Measurements from ENCODE around the gene STARD10.

STARD10 gene

DNA sequence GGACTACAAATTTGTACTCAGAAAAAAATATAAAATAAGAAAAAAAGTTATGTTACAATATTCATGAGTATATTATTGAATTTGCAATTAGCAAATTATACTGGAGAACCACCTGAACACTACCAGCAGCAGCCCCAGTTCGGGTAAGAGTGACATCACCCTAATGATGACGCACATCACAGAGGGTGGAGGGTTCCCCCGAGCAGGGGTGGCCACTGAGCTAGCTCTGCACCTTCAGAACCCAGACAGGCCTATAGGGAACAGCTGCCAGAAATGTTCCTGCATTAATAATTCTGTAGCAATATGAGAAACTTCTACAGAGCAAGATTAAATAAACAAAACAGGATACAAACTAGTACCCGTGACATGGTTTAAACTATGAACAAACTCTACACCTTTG is 24.2 kb downstream of the STARD10 start:
- Histone ChIP-seq H3K27me3 (ENCODE audit: insufficient read depth, low read length) (no peaks in the 10 kb centered on the region), H3K36me3 (ENCODE audit: insufficient read depth, low read length) (no peaks in the 10 kb centered on the region), H3K9ac (ENCODE audit: low read depth, low read length) (no peak overlapping the region), H3K9me3 (ENCODE audit: insufficient read depth, low read depth, low read length) (no peaks in the 10 kb centered on the region), H3K27ac (ENCODE audit: low read depth, low read length) (no peak overlapping the region), H3K4me3 (ENCODE audit: low read length) (no peak overlapping the region), H3K4me1 (ENCODE audit: insufficient read depth, low read length) (peaks cover 7% of the 10 kb centered on the region)
- 90% methylated on average over 4 of the region's 4 CpGs for WGBS

- H3K27me3 ChIP-seq (ENCODE audit: insufficient read depth, low read length), result no peaks in the 10 kb centered on the region
- 65% methylated on average over 3 of the region's 3 CpGs for WGBS
- no peak overlapping the region for H3K27ac ChIP-seq (ENCODE audit: low read depth, low read length)
- H3K4me1 ChIP-seq (ENCODE audit: insufficient read depth, low read length), result peaks cover 11% of the 10 kb centered on the region
- H3K4me3 ChIP-seq (ENCODE audit: low read length), result no peak overlapping the region
- H3K9me3 ChIP-seq (ENCODE audit: insufficient read depth, low read depth, low read length), result no peaks in the 10 kb centered on the region
- no peak overlapping the region for H3K9ac ChIP-seq (ENCODE audit: low read depth, low read length)
- no peaks in the 10 kb centered on the region for H3K36me3 ChIP-seq (ENCODE audit: insufficient read depth, low read length)
Observed at GRCh38 chr11:72768581-72768980, 25.3 kb downstream of the STARD10 start.

- WGBS, result 95% methylated on average over 4 of the region's 4 CpGs
Observed at GRCh38 chr11:72767203-72768062, 26.4 kb downstream of the STARD10 start.

GRCh38 chr11:72766152-72766902 is 27.5 kb downstream of the STARD10 start:
- Histone ChIP-seq H3K27ac (ENCODE audit: low read depth, low read length) (no peak overlapping the region), H3K4me1 (ENCODE audit: insufficient read depth, low read length) (peaks cover 11% of the 10 kb centered on the region), H3K9ac (ENCODE audit: low read depth, low read length) (no peak overlapping the region), H3K27me3 (ENCODE audit: insufficient read depth, low read length) (no peaks in the 10 kb centered on the region), H3K9me3 (ENCODE audit: insufficient read depth, low read depth, low read length) (no peaks in the 10 kb centered on the region), H3K4me3 (ENCODE audit: low read length) (no peak overlapping the region), H3K36me3 (ENCODE audit: insufficient read depth, low read length) (no peaks in the 10 kb centered on the region)
- WGBS, result 81% methylated on average over 12 of the region's 12 CpGs

More at GRCh38 chr11:72767203-72768062, 26.4 kb downstream of the STARD10 start:
- Histone ChIP-seq H3K9ac (ENCODE audit: low read depth, low read length) (no peak overlapping the region), H3K9me3 (ENCODE audit: insufficient read depth, low read depth, low read length) (no peaks in the 10 kb centered on the region), H3K36me3 (ENCODE audit: insufficient read depth, low read length) (no peaks in the 10 kb centered on the region), H3K4me3 (ENCODE audit: low read length) (no peak overlapping the region), H3K27me3 (ENCODE audit: insufficient read depth, low read length) (no peaks in the 10 kb centered on the region), H3K27ac (ENCODE audit: low read depth, low read length) (no peak overlapping the region), H3K4me1 (ENCODE audit: insufficient read depth, low read length) (peaks cover 11% of the 10 kb centered on the region)

GRCh38 chr11:72764503-72764902 is 29.3 kb downstream of the STARD10 start:
- H3K4me1 ChIP-seq (ENCODE audit: insufficient read depth, low read length), result peaks cover 11% of the 10 kb centered on the region
- no peaks in the 10 kb centered on the region for H3K9me3 ChIP-seq (ENCODE audit: insufficient read depth, low read depth, low read length)
- no peak overlapping the region for H3K4me3 ChIP-seq (ENCODE audit: low read length)
- H3K36me3 ChIP-seq (ENCODE audit: insufficient read depth, low read length), result no peaks in the 10 kb centered on the region
- WGBS, result 72% methylated on average over 13 of the region's 13 CpGs
- H3K9ac ChIP-seq (ENCODE audit: low read depth, low read length), result no peak overlapping the region
- no peaks in the 10 kb centered on the region for H3K27me3 ChIP-seq (ENCODE audit: insufficient read depth, low read length)
- H3K27ac ChIP-seq (ENCODE audit: low read depth, low read length), result no peak overlapping the region

DNA sequence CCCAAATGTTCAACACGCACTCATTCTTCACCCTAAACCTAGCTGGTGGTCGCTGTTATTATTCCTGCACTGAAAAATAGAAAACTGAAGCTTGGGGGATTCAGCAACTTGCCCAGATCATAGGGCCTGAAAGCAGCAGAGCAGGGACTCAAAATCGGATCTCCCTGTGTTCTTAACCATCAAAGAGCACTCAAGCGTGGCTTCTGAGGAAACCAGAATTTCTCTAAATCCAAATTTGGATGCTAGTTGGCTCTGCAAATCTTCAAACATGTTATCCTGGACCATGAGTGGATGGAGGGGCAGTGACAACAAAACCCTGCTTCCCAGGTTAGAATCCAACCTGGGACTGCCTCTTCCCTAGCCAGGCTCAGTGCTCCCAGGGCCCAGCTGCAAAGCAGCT is 30.0 kb downstream of the STARD10 start:
- no peak overlapping the region for H3K4me3 ChIP-seq (ENCODE audit: low read length)
- 96% methylated on average over 4 of the region's 4 CpGs for WGBS
- no peaks in the 10 kb centered on the region for H3K27me3 ChIP-seq (ENCODE audit: insufficient read depth, low read length)
- H3K27ac ChIP-seq (ENCODE audit: low read depth, low read length), result no peak overlapping the region
- no peaks in the 10 kb centered on the region for H3K36me3 ChIP-seq (ENCODE audit: insufficient read depth, low read length)
- peaks cover 8% of the 10 kb centered on the region for H3K4me1 ChIP-seq (ENCODE audit: insufficient read depth, low read length)
- H3K9ac ChIP-seq (ENCODE audit: low read depth, low read length), result no peak overlapping the region
- H3K9me3 ChIP-seq (ENCODE audit: insufficient read depth, low read depth, low read length), result no peaks in the 10 kb centered on the region

- Histone ChIP-seq H3K4me1 (ENCODE audit: insufficient read depth, low read length) (peaks cover 4% of the 10 kb centered on the region; the same call in 1 of the 2 replicates), H3K4me3 (ENCODE audit: low read length) (no peak overlapping the region), H3K9ac (ENCODE audit: low read depth, low read length) (no peak overlapping the region), H3K36me3 (ENCODE audit: insufficient read depth, low read length) (no peaks in the 10 kb centered on the region), H3K27ac (ENCODE audit: low read depth, low read length) (no peak overlapping the region), H3K9me3 (ENCODE audit: insufficient read depth, low read depth, low read length) (no peaks in the 10 kb centered on the region), H3K27me3 (ENCODE audit: insufficient read depth, low read length) (no peaks in the 10 kb centered on the region)
- WGBS, result 88% methylated on average over 4 of the region's 5 CpGs
Observed at GRCh38 chr11:72762641-72763304, 31.1 kb downstream of the STARD10 start.

DNA sequence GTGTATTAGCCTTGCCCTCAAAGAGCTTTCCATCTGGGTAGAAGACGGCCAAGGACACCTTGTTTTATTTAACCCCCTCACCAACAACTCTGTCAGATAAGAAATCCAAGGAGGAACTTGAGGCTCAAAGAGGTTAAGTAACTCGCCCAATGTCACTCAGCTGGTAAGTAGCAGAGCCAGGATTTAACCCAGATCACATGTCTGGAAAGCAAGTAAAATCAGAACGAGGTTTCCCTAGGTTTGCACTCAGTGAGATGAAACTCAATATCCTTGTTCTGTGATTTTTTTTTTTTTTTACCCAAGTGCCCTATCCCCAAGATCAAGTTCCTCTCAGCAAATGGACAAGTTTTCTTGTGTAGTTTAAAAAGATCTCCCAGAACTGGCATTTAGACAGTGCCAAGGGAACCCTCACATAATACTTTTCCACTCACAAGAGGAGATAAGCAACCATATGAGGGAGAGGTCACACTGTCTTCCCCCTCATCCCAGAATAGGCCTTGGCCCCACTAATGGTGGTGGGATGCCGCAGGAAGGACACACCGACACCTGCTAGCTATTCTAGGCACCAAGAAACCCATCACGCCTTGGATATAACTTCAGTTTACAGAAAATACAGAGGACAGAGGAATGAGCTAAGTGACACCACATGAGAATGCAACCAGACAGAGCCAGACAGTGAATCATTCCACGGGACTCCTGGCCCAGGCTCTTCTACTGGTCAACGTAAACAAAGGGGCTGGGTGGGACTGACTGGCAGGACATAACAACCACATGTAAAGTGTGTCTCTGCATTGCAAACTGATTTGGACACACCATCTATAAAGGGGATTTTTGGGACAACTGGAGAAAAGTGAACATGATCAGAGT is 33.1 kb downstream of the STARD10 start:
- Histone ChIP-seq H3K4me3 (ENCODE audit: low read length) (no peak overlapping the region), H3K36me3 (ENCODE audit: insufficient read depth, low read length) (no peaks in the 10 kb centered on the region), H3K27ac (ENCODE audit: low read depth, low read length) (no peak overlapping the region), H3K9me3 (ENCODE audit: insufficient read depth, low read depth, low read length) (no peaks in the 10 kb centered on the region), H3K9ac (ENCODE audit: low read depth, low read length) (no peak overlapping the region), H3K27me3 (ENCODE audit: insufficient read depth, low read length) (no peaks in the 10 kb centered on the region), H3K4me1 (ENCODE audit: insufficient read depth, low read length) (peaks cover 4% of the 10 kb centered on the region; the same call in 1 of the 2 replicates)
- WGBS, result 91% methylated on average over 8 of the region's 8 CpGs

- 86% methylated on average over 6 of the region's 8 CpGs for WGBS
- H3K27ac ChIP-seq (ENCODE audit: low read depth, low read length), result no peak overlapping the region
Observed at GRCh38 chr11:72759468-72759985, 34.3 kb downstream of the STARD10 start.

GRCh38 chr11:72758690-72759389 is 35.0 kb downstream of the STARD10 start:
- no peaks in the 10 kb centered on the region for H3K4me1 ChIP-seq (ENCODE audit: insufficient read depth, low read length)
- H3K36me3 ChIP-seq (ENCODE audit: insufficient read depth, low read length), result no peaks in the 10 kb centered on the region
- no peaks in the 10 kb centered on the region for H3K27me3 ChIP-seq (ENCODE audit: insufficient read depth, low read length)
- no peak overlapping the region for H3K9ac ChIP-seq (ENCODE audit: low read depth, low read length)
- WGBS, result 92% methylated on average over 17 of the region's 17 CpGs
- no peak overlapping the region for H3K4me3 ChIP-seq (ENCODE audit: low read length)
- H3K27ac ChIP-seq (ENCODE audit: low read depth, low read length), result no peak overlapping the region
- H3K9me3 ChIP-seq (ENCODE audit: insufficient read depth, low read depth, low read length), result no peaks in the 10 kb centered on the region

More at GRCh38 chr11:72759468-72759985, 34.3 kb downstream of the STARD10 start:
- no peak overlapping the region for H3K9ac ChIP-seq (ENCODE audit: low read depth, low read length)
- H3K27me3 ChIP-seq (ENCODE audit: insufficient read depth, low read length), result no peaks in the 10 kb centered on the region
- peaks cover 4% of the 10 kb centered on the region; the same call in 1 of the 2 replicates for H3K4me1 ChIP-seq (ENCODE audit: insufficient read depth, low read length)
- no peaks in the 10 kb centered on the region for H3K9me3 ChIP-seq (ENCODE audit: insufficient read depth, low read depth, low read length)
- H3K4me3 ChIP-seq (ENCODE audit: low read length), result no peak overlapping the region
- H3K36me3 ChIP-seq (ENCODE audit: insufficient read depth, low read length), result no peaks in the 10 kb centered on the region
